ENCODE measurements around the gene GPR158.

The GPR158 gene

DNA sequence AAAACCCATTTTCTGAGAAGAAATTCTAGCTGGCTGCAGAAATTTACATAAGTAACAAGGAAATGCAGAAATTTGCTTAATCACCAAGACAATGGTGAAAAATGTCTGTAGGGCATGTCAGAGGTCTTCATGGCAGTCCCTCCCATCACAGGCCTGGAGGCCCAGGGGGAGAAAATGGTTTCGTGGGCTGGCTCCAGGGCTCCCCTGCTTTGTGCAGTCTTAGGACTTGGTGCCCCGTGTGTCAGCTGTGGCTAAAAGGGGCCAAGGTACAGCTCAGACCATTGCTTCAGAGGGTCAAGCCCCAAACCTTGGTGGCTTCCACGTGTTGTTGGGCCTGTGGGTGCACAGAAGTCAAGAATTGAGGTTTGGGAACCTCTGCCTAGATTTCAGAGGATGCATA lies 215.9 kb downstream of the GPR158 start:
- H3K4me3 ChIP-seq (ENCODE audit: low read depth, low read length) = no peak overlapping the region
- TF ChIP-seq, protein P1, sequence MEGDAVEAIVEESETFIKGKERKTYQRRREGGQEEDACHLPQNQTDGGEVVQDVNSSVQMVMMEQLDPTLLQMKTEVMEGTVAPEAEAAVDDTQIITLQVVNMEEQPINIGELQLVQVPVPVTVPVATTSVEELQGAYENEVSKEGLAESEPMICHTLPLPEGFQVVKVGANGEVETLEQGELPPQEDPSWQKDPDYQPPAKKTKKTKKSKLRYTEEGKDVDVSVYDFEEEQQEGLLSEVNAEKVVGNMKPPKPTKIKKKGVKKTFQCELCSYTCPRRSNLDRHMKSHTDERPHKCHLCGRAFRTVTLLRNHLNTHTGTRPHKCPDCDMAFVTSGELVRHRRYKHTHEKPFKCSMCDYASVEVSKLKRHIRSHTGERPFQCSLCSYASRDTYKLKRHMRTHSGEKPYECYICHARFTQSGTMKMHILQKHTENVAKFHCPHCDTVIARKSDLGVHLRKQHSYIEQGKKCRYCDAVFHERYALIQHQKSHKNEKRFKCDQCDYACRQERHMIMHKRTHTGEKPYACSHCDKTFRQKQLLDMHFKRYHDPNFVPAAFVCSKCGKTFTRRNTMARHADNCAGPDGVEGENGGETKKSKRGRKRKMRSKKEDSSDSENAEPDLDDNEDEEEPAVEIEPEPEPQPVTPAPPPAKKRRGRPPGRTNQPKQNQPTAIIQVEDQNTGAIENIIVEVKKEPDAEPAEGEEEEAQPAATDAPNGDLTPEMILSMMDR (IDR thresholded peaks at IDR 0.05; ENCODE audit: insufficient read depth, low read length, missing control alignments) = no peak
- ChIA-PET POLR2A (no interaction called here), CTCF (no interaction called here)
- no peak for DNase-seq (ENCODE audit: low read depth, low spot score)

DNA sequence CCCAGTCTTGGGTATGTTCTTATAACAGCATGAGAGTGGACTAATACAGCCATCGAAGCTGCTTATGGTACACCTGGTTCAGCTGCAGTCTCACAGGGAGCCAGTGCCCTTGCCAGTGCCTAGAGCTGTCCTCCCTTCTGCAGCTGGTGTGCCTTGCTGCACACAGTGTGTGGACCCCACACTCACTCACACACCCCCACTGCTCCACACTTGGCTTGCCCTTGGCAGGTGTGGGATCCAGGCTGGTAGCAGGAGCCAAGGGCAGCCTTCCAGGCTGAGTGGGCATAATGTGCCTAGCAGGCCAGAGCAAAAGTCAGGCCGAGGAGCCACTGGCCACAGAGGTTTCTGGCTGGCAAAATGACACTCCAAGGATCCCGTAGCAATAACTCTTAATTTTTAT lies 217.3 kb downstream of the GPR158 start:
- ChIA-PET CTCF (no interaction called here), POLR2A (no interaction called here)
- no peak overlapping the region for H3K4me3 ChIP-seq (ENCODE audit: low read depth, low read length)
- DNase-seq (ENCODE audit: low read depth, low spot score) = no peak
- TF ChIP-seq, protein P1 (IDR thresholded peaks at IDR 0.05; ENCODE audit: insufficient read depth, low read length, missing control alignments) = no peak

GRCh38 chr10:25393621-25394020 lies 218.8 kb downstream of the GPR158 start:
- H3K4me3 ChIP-seq (ENCODE audit: low read depth, low read length) = no peak overlapping the region
- ChIA-PET CTCF (no interaction called here), POLR2A (no interaction called here)
- DNase-seq (ENCODE audit: low read depth, low spot score) = no peak
- TF ChIP-seq, protein P1 (IDR thresholded peaks at IDR 0.05; ENCODE audit: insufficient read depth, low read length, missing control alignments) = no peak

DNA sequence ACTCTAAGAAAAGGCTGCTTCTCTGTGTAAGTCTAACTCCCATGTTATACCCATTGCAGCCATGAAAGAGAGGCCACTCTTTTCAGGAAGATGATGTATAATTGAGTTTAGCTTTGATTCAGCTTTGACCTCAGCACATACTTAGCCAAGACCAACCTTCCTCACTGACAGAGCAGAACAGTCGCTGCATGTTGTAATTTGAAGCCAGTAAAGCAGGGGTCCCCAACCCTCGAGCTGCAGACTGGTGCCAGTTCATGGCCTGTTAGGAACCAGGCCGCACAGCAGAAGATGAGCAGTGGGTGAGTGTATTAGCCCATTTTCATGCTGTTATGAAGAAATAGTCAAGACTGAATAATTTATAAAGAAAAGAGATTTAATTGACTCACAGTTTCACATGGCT lies 223.9 kb downstream of the GPR158 start:
- DNase-seq (ENCODE audit: low read depth, low spot score) = no peak
- ChIA-PET CTCF (no interaction called here), POLR2A (no interaction called here)
- H3K4me3 ChIP-seq (ENCODE audit: low read depth, low read length) = no peak overlapping the region
- TF ChIP-seq, protein P1 (IDR thresholded peaks at IDR 0.05; ENCODE audit: insufficient read depth, low read length, missing control alignments) = no peak

GRCh38 chr10:25405871-25406270 lies 231.1 kb downstream of the GPR158 start:
- ChIA-PET CTCF (no interaction called here), POLR2A (no interaction called here)
- no peak for DNase-seq (ENCODE audit: low read depth, low spot score)
- no peak overlapping the region for H3K4me3 ChIP-seq (ENCODE audit: low read depth, low read length)
- TF ChIP-seq, protein P1 (IDR thresholded peaks at IDR 0.05; ENCODE audit: insufficient read depth, low read length, missing control alignments) = no peak

DNA sequence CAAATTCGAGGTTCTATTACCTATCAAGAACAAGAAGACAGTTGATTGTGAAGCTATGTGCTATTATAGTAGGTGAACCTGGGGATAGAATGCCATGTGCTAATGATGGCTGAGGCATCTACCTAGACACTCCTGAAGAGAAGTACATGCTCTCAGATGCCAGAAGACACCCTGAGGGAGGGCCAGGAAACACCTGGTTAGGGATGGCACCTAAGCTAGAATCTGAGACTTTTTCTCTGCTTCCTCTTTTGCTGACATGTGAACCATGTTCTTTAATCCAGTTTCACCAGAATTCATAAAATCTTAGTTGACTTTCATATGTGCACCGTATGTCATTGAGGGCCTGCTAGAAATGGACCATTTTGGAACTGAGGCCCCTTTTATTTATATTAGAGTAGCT lies 242.8 kb downstream of the GPR158 start:
- H3K4me3 ChIP-seq (ENCODE audit: low read depth, low read length) = no peak overlapping the region
- TF ChIP-seq, protein P1 (IDR thresholded peaks at IDR 0.05; ENCODE audit: insufficient read depth, low read length, missing control alignments) = no peak
- ChIA-PET CTCF (no interaction called here), POLR2A (no interaction called here)
- DNase-seq (ENCODE audit: low read depth, low spot score) = no peak

All from AG04449 (cell line).